Fibroblast of skin of abdomen (primary cell): ENCODE measurements around the gene SRP72.
A peak's percentile ranks its signal among the peaks of the same experiment; 100 is the strongest.

Source experiments
- DNase-seq: peaks from one replicate; pipeline ENCODE4 v3.0.0-alpha.2; 2013

The SRP72 gene

DNA sequence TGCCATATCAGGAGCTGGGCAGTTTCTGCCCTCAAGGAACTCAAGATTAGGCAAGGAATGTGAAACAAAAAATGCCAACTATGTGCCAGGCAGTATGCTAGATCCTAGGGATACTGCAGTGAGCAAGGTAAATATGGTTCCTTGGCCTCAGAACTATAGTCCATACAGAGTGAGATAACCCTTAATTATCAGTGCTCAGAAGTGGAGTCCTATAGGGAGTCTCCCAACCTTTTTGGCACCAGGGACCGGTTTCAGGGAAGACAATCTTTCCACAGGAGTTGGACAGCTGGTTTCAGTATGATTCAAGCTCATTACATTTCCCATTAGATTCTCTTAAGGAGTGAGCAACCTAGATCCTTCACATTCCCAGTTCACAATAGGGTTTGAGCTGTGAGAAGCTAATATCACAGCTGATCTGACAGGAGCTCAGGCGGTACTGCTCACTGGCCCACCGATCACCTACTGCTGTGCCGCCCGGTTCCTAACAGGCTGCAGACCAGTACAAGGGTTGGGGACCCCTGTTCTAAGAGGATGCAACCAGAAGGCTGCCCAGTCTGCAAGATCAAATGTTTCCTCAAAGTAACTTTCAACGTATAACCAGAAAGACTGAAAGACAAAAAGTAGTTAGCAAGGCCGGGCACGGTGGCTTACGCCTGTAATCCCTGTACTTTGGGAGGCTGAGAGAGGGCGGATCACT, 1.7 kb upstream of the SRP72 start:
- peak; percentile 35 for DNase-seq

DNA sequence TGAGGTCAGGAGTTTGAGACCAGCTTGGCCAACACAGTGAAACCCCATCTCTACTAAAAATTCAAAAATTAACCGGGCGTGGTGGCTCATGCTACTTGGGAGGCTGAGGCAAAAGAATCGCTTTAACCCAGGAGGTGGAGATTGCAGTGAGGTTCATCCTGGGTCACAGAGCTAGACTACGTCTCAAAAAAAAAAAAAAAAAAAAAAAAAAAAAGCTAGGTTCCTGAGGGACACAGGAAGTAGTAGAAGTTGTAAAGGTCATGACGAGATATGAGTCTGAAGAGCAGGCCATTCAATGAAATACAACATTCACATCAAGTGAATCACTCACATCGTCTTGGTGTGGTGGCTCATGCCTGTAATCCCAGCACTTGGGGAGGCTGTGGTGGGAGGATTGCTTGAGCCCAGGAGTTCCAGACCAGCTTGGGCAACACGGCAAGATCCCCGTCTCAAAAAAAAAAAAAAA, 1.1 kb upstream of the SRP72 start:
- DNase-seq, result peak; percentile 79

GRCh38 chr4:56466910-56467283, 520 bp upstream of the SRP72 start:
- no peak for DNase-seq

DNA sequence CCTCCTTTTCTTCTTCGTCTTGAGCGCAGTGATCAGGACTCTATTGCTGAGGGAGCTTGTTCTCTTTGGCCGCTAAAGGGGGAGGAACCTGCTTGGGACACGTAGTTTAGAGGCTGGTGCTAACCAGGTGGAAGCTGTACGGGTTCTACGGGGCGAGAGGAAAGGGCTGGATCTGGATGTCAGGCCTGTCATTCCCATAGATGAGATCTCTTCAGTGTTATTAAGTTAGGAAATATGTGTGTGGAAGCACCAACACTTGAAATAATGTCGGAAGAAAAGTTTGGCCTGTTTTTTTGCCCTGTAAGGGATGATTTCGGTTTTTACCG, 643 bp downstream of the SRP72 start:
- DNase-seq, result peak; percentile 16

- no peak for DNase-seq
Measured at GRCh38 chr4:56469489-56470210, 2.2 kb downstream of the SRP72 start.

GRCh38 chr4:56475917-56476316, 8.5 kb downstream of the SRP72 start:
- no peak for DNase-seq

- DNase-seq, result no peak
Measured at GRCh38 chr4:56477192-56477702, 9.8 kb downstream of the SRP72 start.

DNA sequence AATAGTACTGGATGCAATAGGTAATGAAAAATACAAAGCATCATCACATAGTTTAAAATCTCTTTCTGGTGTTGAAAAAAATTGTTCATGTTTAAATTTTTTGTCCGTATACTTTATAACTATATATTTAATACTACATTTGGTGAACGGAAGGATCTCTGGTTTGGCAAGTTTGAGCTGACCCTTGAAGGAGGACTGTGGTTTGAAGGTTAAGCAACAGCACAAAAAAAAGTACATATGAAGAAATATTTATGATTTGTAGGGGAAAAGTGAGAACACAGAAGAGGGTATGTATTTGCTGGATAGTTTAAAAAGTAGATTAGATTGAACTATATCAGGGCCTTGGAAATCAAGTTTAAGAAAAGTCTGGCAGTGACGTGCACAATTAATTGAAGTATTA, 13.3 kb downstream of the SRP72 start:
- DNase-seq, result no peak

DNA sequence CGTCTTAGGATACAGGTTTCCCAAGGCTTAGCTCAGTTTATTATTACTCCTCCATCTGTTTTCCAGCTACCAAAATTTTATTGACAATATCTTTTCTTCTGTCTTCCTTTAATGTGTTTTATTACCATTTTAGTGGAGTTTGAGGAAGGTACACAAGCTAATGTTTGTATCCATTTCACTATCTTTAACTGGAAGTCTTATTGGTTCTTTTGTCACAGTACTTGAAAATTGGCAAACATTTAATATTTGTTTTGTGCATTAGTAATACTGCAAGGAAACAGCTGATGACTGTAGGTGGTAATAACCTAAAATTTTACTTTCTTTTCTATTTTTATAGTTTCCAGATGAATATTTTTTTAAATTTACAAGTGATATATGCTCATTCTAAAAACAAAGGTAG, 28.8 kb downstream of the SRP72 start:
- no peak for DNase-seq

DNA sequence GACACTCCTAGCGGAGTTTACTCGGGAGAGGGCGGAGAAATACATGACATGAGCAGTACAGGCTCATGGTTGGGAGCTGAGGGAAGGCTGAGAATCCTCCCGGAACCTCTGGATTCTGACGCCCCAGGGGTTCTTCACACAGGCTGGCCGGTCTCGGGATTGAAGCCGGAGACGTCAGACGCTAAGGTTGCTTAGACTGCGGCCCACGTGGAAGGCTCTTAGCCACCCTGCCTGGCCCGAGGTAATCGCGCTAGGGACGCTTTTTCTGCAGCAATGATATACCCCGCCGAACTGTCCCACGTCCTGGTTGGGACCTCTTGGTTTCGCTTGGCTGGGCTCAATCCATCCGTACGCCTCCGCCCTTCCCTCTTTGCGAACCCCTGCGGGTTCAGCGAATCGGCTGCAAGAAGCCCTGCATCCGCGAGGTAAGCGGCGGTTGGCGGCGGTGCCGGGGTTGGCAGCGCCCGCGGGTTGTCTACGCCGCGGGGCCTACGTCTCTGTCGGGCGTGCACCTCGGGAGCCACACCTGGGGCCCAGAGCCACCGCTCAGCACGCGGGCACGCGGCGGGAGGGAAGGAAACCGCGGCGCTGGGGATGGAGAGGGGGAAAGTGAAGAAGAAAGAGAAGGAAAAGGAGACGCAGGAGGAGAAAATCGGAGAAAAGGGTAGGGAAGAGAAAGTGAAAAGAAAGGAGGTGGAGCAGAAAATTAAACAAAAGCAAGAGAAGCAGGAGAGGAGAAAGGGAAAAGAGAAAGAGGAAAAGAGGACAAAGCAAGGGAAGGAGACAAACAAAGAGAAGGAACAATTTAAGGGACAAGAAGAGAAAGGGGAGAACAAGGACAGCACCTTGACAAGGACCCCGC, 38.1 kb downstream of the SRP72 start, which contains the start of gene ARL9:
TSS of gene ARL9 (plus strand) at position 523 of the 862 bp plus-strand sequence. CDS start at position 595, 72 bp downstream.
- DNase-seq, result peak; percentile 49

DNA sequence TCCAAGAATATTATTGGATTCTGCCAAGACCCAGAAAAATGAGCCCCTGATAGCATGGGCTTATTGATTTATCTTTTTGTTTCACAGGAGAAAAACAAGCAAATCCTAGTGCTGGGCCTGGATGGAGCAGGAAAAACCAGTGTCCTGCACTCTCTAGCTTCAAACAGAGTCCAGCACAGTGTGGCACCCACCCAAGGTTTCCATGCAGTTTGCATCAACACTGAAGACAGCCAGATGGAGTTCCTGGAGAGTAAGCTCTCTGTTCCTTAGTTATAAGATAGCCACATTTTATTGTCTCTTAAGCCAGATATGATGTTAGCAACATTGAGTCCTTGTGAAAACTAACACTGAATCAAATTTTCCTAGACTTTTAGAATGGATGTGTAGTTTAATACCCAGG, 43.7 kb downstream of the SRP72 start:
- DNase-seq, result no peak

- DNase-seq, result no peak
Measured at GRCh38 chr4:56512166-56512565, 44.7 kb downstream of the SRP72 start.

GRCh38 chr4:56513517-56513916, 46.1 kb downstream of the SRP72 start:
- DNase-seq, result no peak

DNA sequence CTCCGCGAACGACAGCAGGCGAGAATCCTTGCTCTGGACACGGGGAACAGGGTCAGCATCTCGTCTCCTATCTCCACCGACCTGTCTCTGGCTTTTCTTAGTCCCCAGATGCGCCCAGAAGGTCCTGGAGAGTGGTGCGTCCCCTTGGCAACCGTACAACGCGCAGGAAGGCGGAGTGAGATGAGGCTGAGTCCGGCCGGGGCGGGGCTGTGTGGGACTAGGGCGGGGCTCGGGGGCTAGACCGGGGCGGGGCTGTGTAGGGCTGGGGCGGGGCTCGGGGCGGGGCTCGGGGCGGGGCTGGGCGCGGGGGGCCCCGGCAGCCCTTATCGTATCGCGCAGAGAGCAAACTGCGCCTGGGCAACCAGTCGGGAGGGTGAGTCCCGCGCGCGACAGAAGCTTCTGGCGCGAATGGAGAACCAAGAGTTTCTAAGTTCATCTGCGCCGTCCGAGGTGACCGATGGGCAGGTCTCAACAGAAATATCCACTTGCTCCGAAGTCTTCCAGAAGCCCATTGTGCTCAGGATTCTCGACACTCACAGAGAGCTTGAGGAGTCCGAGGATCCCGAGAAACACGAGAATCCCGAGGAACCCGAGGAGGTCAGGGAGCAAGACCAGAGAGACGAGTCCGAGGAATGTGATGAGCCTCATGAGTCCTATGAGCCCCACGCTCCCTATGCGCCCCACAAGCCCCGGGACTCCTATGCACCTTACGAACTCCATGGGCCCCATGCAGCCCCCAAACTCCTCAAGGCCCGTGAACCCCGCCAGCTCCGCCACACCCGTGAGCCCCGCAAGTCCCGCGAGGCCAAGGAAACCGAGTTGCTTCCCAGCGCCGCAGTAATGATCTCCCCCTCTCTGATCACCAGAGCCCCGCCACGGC, 63.1 kb downstream of the SRP72 start:
- DNase-seq, result peak; percentile 81

- DNase-seq, result no peak
Measured at GRCh38 chr4:56531149-56531770, 63.8 kb downstream of the SRP72 start.

GRCh38 chr4:56531823-56532222, 64.4 kb downstream of the SRP72 start:
- no peak for DNase-seq

DNA sequence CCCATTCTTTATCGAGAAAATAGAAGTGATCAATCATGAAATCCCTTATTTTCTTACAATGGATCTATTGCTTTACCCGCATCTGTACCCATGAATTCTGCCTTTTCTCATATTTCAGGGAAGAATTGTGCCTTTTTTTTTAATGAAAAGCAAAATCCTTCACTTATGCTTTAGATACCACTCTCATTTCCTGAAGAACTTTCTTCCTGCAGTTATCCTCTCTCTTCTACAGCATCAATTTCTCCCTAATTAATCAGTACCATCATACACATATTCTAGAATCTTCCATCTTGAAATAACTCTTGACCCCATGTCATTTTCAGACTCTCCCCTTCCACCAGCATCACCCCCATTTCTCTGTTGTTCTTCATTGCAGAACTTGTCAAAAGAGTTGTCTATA, 64.8 kb downstream of the SRP72 start:
- no peak for DNase-seq

- DNase-seq, result no peak
Measured at GRCh38 chr4:56535915-56536314, 68.5 kb downstream of the SRP72 start.

DNA sequence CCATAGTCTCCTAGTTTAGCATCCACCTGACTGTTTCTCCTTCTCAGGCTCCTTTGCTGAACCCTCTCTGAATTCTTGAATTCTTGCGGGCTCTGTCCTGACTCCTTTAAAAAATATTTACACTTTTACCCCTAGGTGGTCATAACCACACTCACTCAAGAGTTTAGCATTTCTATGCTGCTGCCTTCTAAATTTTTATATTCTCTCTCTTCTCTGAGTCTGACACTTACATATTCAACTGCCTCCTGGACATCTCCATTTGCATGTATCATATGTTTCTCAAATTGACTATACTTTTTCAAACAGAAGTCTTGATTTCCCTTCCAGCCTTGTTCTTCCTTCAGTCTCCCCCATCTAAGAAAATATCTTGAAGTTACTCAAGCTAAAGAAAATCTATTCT, 69.7 kb downstream of the SRP72 start:
- DNase-seq, result no peak

DNA sequence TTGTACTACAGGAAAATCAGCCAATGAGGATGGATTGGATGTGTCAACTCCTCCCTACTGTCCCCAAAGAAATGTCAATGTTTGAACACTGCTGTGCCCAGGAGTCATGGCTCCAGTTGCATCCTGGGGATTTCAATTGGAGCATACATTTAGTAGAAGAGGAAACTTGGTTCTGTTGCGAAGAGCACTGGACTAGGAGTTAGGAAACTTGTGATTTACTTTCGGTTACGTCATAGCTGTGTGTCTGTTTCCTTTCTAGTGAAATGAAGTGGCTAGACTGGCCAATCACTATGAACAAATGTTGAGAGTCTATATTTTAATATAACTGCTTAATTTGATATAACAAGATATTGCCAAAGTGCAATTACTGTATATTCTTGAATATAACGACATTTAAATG, 73.4 kb downstream of the SRP72 start:
- no peak for DNase-seq

DNA sequence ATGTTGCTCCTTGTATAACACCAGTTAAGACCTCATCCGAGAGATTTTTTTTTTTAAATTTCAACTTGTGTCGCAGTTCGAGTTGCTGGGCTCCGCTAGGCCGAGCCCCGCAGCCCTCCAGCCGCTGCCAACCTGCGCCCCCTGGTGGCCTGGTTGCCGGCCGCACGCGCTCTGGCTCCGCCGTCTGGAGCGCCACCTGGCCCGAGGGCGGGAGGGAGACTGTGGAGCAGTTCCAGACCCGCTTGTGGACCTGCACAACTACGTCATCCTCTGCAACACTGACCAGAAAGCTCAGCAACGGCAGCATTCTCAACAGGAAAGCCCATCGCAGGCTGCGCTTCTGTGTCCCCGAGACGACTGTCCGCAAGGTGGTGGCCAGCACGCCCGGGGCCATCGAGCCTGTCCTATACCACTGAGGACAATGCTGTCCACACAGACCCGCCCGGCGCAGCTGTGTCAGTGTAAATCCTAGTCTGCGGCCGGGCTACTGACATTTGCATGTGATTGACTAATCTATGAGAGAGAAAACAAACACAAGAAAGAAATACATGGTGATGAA, 77.2 kb downstream of the SRP72 start:
- peak; percentile 65 for DNase-seq
